ENCODE results near the gene TSPAN33. TPM values are rescaled to one million over a fixed set of nuclear protein-coding genes. Genes with fewer than 3 reads are reported as not detected.
A peak's percentile ranks its signal among the peaks of the same experiment; 100 is the strongest.
"Not testable (repeated sequence)": the region's sequence is repeated elsewhere in the genome, so short reads cannot be mapped to it uniquely, and the experiment has no call there.

Gene TSPAN33
- total RNA-seq, 2 donors from 2014 or later: 6.3 to 14.1 TPM

DNA sequence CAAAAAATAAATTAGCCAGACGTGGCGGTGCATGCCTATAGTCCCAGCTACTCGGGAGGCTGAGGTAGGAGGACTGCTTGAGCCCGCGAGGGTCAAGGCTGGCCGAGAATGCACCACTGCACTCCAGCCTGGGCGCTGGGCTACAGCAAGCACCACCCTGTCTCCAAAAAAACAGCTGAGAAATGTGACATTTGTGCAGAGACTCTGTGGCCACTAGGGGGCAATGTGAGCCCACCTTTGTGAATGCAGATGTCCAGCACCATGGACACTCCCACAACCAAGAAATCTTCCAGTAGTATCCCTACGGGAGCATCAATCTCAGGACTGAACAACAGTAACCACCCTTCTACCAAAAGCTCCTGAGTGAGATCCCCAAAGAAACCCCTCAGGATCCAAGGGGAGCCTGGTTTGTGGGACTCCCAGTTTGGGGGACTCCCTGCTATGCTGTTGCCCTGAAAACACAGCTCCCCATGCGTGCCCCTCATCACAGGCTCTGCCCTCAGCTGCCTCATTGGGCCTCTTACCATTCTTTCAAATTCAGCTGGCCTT is 74.1 kb downstream of the TSPAN33 start:
- no peaks in the 10 kb centered on the region for H3K36me3 ChIP-seq
- H3K4me3 ChIP-seq: no peak overlapping the region
- no peaks in the 10 kb centered on the region for H3K9me3 ChIP-seq
- no peak overlapping the region for H3K27ac ChIP-seq
- no peaks in the 10 kb centered on the region for H3K27me3 ChIP-seq (replicated peaks; ENCODE audit: insufficient read depth)
- ATAC-seq (ENCODE audit: insufficient number of reproducible peaks, low FRiP score, low read depth) (peak; percentile 65), DNase-seq (ENCODE audit: low spot score) (peak; percentile 38)
- H3K4me1 ChIP-seq (ENCODE audit: control insufficient read depth in 1 of 2, low read depth in 2 of 2): peaks cover 0 to under 1% of the 10 kb centered on the region in 2 donors
- TF ChIP-seq, protein P1, sequence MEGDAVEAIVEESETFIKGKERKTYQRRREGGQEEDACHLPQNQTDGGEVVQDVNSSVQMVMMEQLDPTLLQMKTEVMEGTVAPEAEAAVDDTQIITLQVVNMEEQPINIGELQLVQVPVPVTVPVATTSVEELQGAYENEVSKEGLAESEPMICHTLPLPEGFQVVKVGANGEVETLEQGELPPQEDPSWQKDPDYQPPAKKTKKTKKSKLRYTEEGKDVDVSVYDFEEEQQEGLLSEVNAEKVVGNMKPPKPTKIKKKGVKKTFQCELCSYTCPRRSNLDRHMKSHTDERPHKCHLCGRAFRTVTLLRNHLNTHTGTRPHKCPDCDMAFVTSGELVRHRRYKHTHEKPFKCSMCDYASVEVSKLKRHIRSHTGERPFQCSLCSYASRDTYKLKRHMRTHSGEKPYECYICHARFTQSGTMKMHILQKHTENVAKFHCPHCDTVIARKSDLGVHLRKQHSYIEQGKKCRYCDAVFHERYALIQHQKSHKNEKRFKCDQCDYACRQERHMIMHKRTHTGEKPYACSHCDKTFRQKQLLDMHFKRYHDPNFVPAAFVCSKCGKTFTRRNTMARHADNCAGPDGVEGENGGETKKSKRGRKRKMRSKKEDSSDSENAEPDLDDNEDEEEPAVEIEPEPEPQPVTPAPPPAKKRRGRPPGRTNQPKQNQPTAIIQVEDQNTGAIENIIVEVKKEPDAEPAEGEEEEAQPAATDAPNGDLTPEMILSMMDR (IDR thresholded peaks at IDR 0.05): peak; percentile 90

GRCh38 chr7:129219166-129219565 is 74.7 kb downstream of the TSPAN33 start:
- H3K4me3 ChIP-seq; H3K36me3 ChIP-seq; H3K27ac ChIP-seq; ATAC-seq (ENCODE audit: insufficient number of reproducible peaks, low FRiP score, low read depth); H3K27me3 ChIP-seq (replicated peaks; ENCODE audit: insufficient read depth); H3K9me3 ChIP-seq; DNase-seq (ENCODE audit: low spot score); H3K4me1 ChIP-seq (ENCODE audit: control insufficient read depth in 1 of 2, low read depth in 2 of 2): not testable (repeated sequence)

Other genes starting within 250 kb of the TSPAN33 start
- gene KCP, start 234.0 kb upstream of the TSPAN33 start, total RNA-seq: 1 to 10 TPM in 1 of 2 donors, under 1 TPM in 1; 0.81 to 2.0 TPM
- gene IRF5, start 206.8 kb upstream of the TSPAN33 start, total RNA-seq: 10 to 100 TPM; 11.9 to 25.0 TPM
- 10 to 100 TPM; 28.6 to 29.5 TPM for gene TNPO3, start 89.6 kb upstream of the TSPAN33 start, total RNA-seq
- gene SMO, start 43.9 kb downstream of the TSPAN33 start, total RNA-seq: 10 to 100 TPM in 1 of 2 donors, 1 to 10 TPM in 1; 8.7 to 16.4 TPM
- 10 to 100 TPM; 28.3 to 31.4 TPM for gene AHCYL2, start 80.3 kb downstream of the TSPAN33 start, total RNA-seq